Measurements from ENCODE around the gene PTBP1. TPM values are rescaled to one million over a fixed set of nuclear protein-coding genes. Genes with fewer than 3 reads are reported as not detected.

PTBP1 gene
- total RNA-seq, 2 experiments from 2014 or later, result 524 to 526 TPM

GRCh38 chr19:807627-808422, 10.6 kb downstream of the PTBP1 start:
- Mint-ChIP-seq H3K4me1 (ENCODE audit: low read depth) (peaks cover 12% of the 10 kb centered on the region), H3K27ac (no peak overlapping the region), H3K27me3 (ENCODE audit: low read depth) (no peaks in the 10 kb centered on the region), H3K9me3 (ENCODE audit: insufficient read depth) (no peaks in the 10 kb centered on the region), H3K36me3 (ENCODE audit: low read depth) (peaks cover 66% of the 10 kb centered on the region), H3K4me3 (no peak overlapping the region)
- DNase-seq (no peak), ATAC-seq (no peak)
- CTCF ChIA-PET, result no interaction called here
- POLR2A ChIA-PET, result interaction anchor here (1.2 kb wide), 1 partner anchor 9 kb away, joined by 3 read pairs; no protein-coding TSS in a partner anchor

- Mint-ChIP-seq H3K27me3 (ENCODE audit: low read depth) (no peaks in the 10 kb centered on the region), H3K27ac (no peak overlapping the region), H3K4me1 (ENCODE audit: low read depth) (peaks cover 8% of the 10 kb centered on the region), H3K9me3 (ENCODE audit: insufficient read depth) (no peaks in the 10 kb centered on the region), H3K36me3 (ENCODE audit: low read depth) (peaks cover 64% of the 10 kb centered on the region), H3K4me3 (no peak overlapping the region)
- ChIA-PET POLR2A (no interaction called here), CTCF (no interaction called here)
- no peak for ATAC-seq
- DNase-seq, result no peak
Measured at GRCh38 chr19:808423-808775, 11.1 kb downstream of the PTBP1 start.

DNA sequence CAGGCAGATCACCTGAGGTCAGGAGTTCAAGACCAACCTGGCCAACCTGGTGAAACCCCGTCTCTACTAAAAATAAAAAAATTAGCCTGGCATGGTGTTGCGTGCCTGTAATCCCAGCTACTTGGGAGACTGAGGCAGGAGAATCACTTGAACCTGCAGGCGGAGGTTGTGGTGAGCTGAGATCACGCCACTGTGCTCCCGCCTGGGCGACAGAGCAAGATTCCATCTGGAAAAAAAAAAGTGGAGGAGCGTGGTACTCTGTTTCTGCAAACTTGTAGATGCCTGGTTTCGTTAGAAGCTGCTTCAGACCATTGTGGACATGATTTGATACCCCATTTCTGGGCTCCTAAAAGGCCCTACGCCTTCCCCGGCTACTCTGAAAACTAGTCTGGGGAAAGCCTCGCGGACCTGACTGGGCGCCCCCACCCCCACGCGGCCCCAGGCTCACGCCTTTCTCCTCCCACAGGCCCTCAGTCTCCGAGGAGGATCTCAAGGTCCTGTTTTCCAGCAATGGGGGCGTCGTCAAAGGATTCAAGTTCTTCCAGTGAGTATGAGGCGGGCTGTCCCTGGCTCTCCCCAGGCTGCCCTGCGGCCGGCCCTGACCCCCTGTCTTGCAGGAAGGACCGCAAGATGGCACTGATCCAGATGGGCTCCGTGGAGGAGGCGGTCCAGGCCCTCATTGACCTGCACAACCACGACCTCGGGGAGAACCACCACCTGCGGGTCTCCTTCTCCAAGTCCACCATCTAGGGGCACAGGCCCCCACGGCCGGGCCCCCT, 13.0 kb downstream of the PTBP1 start:
- no peak overlapping the region for H3K27ac Mint-ChIP-seq
- CTCF ChIA-PET, result interaction anchor here (1.3 kb wide), 1 partner anchor 46 kb away, joined by 3 read pairs; no protein-coding TSS in a partner anchor

GRCh38 chr19:810883-811489, 13.7 kb downstream of the PTBP1 start:
- Mint-ChIP-seq H3K27ac (no peak overlapping the region), H3K9me3 (ENCODE audit: insufficient read depth) (no peaks in the 10 kb centered on the region), H3K4me3 (no peak overlapping the region), H3K27me3 (ENCODE audit: low read depth) (no peaks in the 10 kb centered on the region), H3K4me1 (ENCODE audit: low read depth) (peaks cover 6% of the 10 kb centered on the region), H3K36me3 (ENCODE audit: low read depth) (peaks cover 66% of the 10 kb centered on the region)
- no peak for ATAC-seq
- no peak for DNase-seq
- ChIA-PET CTCF (no interaction called here), POLR2A (no interaction called here)

More for the DNA sequence above, 13.0 kb downstream of the PTBP1 start:
- no peak overlapping the region for H3K4me3 Mint-ChIP-seq
- no peaks in the 10 kb centered on the region for H3K9me3 Mint-ChIP-seq (ENCODE audit: insufficient read depth)
- POLR2A ChIA-PET, result no interaction called here
- peaks cover 65% of the 10 kb centered on the region for H3K36me3 Mint-ChIP-seq (ENCODE audit: low read depth)
- ATAC-seq (no peak), DNase-seq (no peak)
- H3K27me3 Mint-ChIP-seq (ENCODE audit: low read depth), result no peaks in the 10 kb centered on the region
- H3K4me1 Mint-ChIP-seq (ENCODE audit: low read depth), result peaks cover 6% of the 10 kb centered on the region

DNA sequence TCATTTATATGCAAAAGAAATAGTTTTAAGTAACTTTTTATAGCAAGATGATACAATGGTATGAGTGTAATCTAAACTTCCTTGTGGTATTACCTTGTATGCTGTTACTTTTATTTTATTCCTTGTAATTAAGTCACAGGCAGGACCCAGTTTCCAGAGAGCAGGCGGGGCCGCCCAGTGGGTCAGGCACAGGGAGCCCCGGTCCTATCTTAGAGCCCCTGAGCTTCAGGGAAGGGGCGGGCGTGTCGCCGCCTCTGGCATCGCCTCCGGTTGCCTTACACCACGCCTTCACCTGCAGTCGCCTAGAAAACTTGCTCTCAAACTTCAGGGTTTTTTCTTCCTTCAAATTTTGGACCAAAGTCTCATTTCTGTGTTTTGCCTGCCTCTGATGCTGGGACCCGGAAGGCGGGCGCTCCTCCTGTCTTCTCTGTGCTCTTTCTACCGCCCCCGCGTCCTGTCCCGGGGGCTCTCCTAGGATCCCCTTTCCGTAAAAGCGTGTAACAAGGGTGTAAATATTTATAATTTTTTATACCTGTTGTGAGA, 14.3 kb downstream of the PTBP1 start:
- ATAC-seq (no peak), DNase-seq (no peak)
- Mint-ChIP-seq H3K27ac (no peak overlapping the region), H3K4me1 (ENCODE audit: low read depth) (peaks cover 6% of the 10 kb centered on the region), H3K27me3 (ENCODE audit: low read depth) (no peaks in the 10 kb centered on the region), H3K9me3 (ENCODE audit: insufficient read depth) (no peaks in the 10 kb centered on the region), H3K4me3 (no peak overlapping the region), H3K36me3 (ENCODE audit: low read depth) (peaks cover 69% of the 10 kb centered on the region)
- CTCF ChIA-PET, result no interaction called here
- POLR2A ChIA-PET, result no interaction called here

DNA sequence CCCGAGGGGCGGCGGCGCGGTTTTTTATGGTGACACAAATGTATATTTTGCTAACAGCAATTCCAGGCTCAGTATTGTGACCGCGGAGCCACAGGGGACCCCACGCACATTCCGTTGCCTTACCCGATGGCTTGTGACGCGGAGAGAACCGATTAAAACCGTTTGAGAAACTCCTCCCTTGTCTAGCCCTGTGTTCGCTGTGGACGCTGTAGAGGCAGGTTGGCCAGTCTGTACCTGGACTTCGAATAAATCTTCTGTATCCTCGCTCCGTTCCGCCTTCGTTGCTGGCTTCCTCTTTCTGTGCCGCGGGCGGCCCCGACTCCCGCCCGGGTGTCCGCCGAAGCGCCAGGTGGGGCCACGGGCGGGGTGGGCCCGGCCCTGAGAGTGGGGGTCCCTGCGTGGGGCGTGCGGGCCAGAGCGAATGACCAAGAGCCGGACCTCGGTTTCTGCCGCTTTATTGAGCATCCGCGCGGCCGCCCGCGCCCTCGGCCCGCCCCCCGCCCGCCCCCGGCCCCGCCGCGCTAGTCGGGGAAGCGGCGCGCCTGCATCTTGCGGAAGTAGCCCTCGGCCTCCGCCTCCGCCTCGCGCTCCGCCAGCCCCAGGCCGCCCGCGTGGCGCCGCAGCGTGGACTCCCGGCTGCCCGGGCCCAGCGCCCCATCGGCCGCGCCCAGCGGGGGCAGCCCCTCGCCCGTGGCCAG, 14.9 kb downstream of the PTBP1 start:
- Mint-ChIP-seq H3K27me3 (ENCODE audit: low read depth) (no peaks in the 10 kb centered on the region), H3K27ac (no peak overlapping the region), H3K4me1 (ENCODE audit: low read depth) (peaks cover 6% of the 10 kb centered on the region), H3K4me3 (no peak overlapping the region), H3K9me3 (ENCODE audit: insufficient read depth) (no peaks in the 10 kb centered on the region), H3K36me3 (ENCODE audit: low read depth) (peaks cover 64% of the 10 kb centered on the region)
- POLR2A ChIA-PET, result no interaction called here
- ATAC-seq (no peak), DNase-seq (no peak)
- CTCF ChIA-PET, result no interaction called here

DNA sequence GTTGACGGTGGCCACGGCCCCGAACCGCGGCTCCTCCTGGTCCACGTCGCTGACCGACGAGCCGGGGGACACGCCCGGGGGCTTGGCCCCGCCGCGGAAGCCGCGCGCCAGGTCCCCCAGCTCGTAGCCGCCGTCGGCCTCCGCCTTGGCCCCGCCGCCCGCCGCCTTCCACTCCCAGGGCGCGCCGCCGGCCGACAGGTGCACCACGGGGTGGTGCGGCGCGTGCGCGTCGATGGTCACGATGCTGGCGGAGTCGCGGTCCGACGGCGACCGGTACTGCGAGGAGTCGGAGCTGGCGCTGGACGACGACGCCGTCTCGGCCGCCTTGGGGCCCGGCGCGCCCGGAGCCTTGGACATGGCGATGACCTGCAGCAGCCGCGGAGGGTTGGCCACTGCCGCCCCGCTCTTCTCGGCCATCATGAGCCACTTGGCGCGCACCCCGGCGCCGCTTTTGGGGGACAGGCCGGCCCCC, 15.5 kb downstream of the PTBP1 start:
- Mint-ChIP-seq H3K27me3 (ENCODE audit: low read depth) (no peaks in the 10 kb centered on the region), H3K27ac (no peak overlapping the region), H3K36me3 (ENCODE audit: low read depth) (peaks cover 58% of the 10 kb centered on the region), H3K4me1 (ENCODE audit: low read depth) (no peaks in the 10 kb centered on the region), H3K4me3 (no peak overlapping the region), H3K9me3 (ENCODE audit: insufficient read depth) (no peaks in the 10 kb centered on the region)
- ATAC-seq, result no peak
- POLR2A ChIA-PET, result interaction anchor here (1.0 kb wide), 1 partner anchor 7 kb away, joined by 3 read pairs; no protein-coding TSS in a partner anchor
- no peak for DNase-seq
- CTCF ChIA-PET, result no interaction called here

GRCh38 chr19:813219-814151, 16.2 kb downstream of the PTBP1 start:
- Mint-ChIP-seq H3K9me3 (ENCODE audit: insufficient read depth) (no peaks in the 10 kb centered on the region), H3K4me1 (ENCODE audit: low read depth) (no peaks in the 10 kb centered on the region), H3K36me3 (ENCODE audit: low read depth) (peaks cover 54% of the 10 kb centered on the region), H3K27me3 (ENCODE audit: low read depth) (no peaks in the 10 kb centered on the region), H3K4me3 (no peak overlapping the region), H3K27ac (no peak overlapping the region)
- ATAC-seq (no peak), DNase-seq (no peak)
- POLR2A ChIA-PET, result interaction anchor here (1.0 kb wide), 1 partner anchor 8 kb away, joined by 3 read pairs; no protein-coding TSS in a partner anchor
- CTCF ChIA-PET, result no interaction called here

GRCh38 chr19:814152-815078, 17.2 kb downstream of the PTBP1 start:
- ATAC-seq, result peak; percentile 5
- Mint-ChIP-seq H3K4me3 (peak overlapping the region; percentile 15), H3K36me3 (ENCODE audit: low read depth) (peaks cover 48% of the 10 kb centered on the region), H3K27ac (peak overlapping the region; percentile 72), H3K27me3 (ENCODE audit: low read depth) (no peaks in the 10 kb centered on the region), H3K4me1 (ENCODE audit: low read depth) (no peaks in the 10 kb centered on the region), H3K9me3 (ENCODE audit: insufficient read depth) (no peaks in the 10 kb centered on the region)
- ChIA-PET POLR2A (interaction anchor here (0.6 to 1.3 kb wide), 2 partner anchors 16 to 41 kb away, joined by 3 to 7 read pairs; no protein-coding TSS in a partner anchor), CTCF (no interaction called here)
- DNase-seq, result no peak
